GM19463 (cell line): ENCODE data around the gene PUS7.
"Not testable (repeated sequence)": the region's sequence is repeated elsewhere in the genome, so short reads cannot be mapped to it uniquely, and the experiment has no call there.

Source experiments
- ATAC-seq: cut with Tn5 transposase; IDR thresholded peaks from one replicate; pipeline ENCODE4 v1.9.1; 2021; ENCODE audit warnings: mild to moderate bottlenecking, moderate library complexity; ENCODE audit not compliant: unreplicated experiment

The PUS7 gene

GRCh38 chr7:105450177-105450861, 71.8 kb downstream of the PUS7 start:
- no peak for ATAC-seq

- ATAC-seq: no peak
Observed at GRCh38 chr7:105448181-105448580, 73.9 kb downstream of the PUS7 start.

- no peak for ATAC-seq
Observed at GRCh38 chr7:105444342-105444987, 77.6 kb downstream of the PUS7 start.

- ATAC-seq: not testable (repeated sequence)
Observed at GRCh38 chr7:105442214-105442613, 79.9 kb downstream of the PUS7 start.

- ATAC-seq: no peak
Observed at GRCh38 chr7:105439174-105439893, 82.7 kb downstream of the PUS7 start.

- no peak for ATAC-seq
Observed at GRCh38 chr7:105438847-105439173, 83.3 kb downstream of the PUS7 start.

GRCh38 chr7:105438254-105438653, 83.8 kb downstream of the PUS7 start:
- ATAC-seq: no peak

- ATAC-seq: not testable (repeated sequence)
Observed at GRCh38 chr7:105437356-105437755, 84.7 kb downstream of the PUS7 start.

- ATAC-seq: no peak
Observed at GRCh38 chr7:105429746-105430612, 92.1 kb downstream of the PUS7 start.

GRCh38 chr7:105426606-105427146, 95.4 kb downstream of the PUS7 start:
- ATAC-seq: no peak

GRCh38 chr7:105423987-105424386, 98.1 kb downstream of the PUS7 start:
- no peak for ATAC-seq

- no peak for ATAC-seq
Observed at GRCh38 chr7:105413887-105414437, 108.1 kb downstream of the PUS7 start.

- not testable (repeated sequence) for ATAC-seq
Observed at GRCh38 chr7:105410774-105411173, 111.3 kb downstream of the PUS7 start.

GRCh38 chr7:105409775-105410174, 112.3 kb downstream of the PUS7 start:
- ATAC-seq: not testable (repeated sequence)

GRCh38 chr7:105408791-105409410, 113.2 kb downstream of the PUS7 start:
- no peak for ATAC-seq
